ENCODE data around the gene SLC16A3.

Gene SLC16A3

DNA sequence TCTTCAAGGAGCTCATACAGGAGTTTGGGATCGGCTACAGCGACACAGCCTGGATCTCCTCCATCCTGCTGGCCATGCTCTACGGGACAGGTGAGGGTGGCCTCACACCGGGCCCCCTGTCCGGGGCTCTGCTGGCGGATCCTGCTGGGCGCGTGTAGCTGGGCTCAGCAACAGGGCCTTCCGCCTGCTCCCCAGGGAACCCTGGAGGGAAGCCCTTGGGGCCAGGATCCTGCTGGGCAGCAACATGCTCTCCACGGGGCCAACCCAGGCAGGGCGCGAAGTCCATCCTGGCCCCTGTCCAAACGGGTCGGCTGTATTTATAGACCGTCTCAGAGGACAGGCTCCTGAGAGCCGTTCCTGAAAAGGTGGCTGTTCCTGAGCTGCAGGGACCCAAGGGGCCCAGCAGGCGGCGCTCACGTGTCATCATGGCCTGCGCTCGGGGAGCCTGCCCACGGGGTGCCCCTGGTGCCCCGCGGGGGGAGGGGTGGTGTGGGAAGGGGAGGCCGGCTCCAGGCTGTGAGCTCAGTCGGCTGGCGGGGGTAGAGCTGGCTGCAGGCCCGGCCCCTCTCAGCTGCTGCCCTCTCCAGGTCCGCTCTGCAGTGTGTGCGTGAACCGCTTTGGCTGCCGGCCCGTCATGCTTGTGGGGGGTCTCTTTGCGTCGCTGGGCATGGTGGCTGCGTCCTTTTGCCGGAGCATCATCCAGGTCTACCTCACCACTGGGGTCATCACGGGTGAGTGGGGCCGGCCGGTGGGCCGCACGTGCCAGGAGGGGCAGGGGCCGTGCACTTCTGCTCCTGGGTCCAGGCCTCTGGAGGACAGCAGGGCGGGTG is 7.5 kb downstream of the SLC16A3 start:
- DNase-seq (ENCODE audit: low spot score): no peak

GRCh38 chr17:82237083-82237745 is 8.4 kb downstream of the SLC16A3 start:
- no peak for DNase-seq (ENCODE audit: low spot score)

GRCh38 chr17:82237746-82238471 is 9.1 kb downstream of the SLC16A3 start:
- no peak for DNase-seq (ENCODE audit: low spot score)

GRCh38 chr17:82238472-82239201 is 9.8 kb downstream of the SLC16A3 start:
- no peak for DNase-seq (ENCODE audit: low spot score)

DNA sequence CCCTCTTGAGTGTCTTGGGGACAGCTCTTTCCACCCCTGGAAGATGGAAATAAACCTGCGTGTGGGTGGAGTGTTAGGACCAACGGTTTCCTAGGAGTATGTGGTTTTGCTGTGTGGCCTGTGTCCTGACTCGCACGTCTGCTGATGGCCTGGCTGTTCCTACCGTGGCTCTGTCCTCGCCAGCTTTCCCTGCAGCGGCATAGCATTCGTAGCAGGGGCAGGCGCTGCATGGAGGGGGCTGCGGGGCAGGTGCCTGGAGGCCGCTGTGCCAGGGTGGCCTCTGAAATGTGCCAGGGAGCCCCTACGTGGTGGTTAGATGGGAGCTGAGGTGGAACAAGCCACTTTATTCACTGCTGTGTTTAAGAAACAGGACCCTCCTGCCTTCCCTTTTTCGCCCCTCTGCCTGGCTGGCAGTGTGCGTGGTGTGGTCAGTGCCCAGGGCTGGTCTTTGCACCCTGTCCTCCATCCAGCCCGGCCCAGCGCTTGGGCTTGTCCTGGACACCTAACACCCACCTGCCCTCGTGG is 10.6 kb downstream of the SLC16A3 start:
- DNase-seq (ENCODE audit: low spot score): no peak

GRCh38 chr17:82239926-82240505 is 11.2 kb downstream of the SLC16A3 start:
- DNase-seq (ENCODE audit: low spot score): no peak

DNA sequence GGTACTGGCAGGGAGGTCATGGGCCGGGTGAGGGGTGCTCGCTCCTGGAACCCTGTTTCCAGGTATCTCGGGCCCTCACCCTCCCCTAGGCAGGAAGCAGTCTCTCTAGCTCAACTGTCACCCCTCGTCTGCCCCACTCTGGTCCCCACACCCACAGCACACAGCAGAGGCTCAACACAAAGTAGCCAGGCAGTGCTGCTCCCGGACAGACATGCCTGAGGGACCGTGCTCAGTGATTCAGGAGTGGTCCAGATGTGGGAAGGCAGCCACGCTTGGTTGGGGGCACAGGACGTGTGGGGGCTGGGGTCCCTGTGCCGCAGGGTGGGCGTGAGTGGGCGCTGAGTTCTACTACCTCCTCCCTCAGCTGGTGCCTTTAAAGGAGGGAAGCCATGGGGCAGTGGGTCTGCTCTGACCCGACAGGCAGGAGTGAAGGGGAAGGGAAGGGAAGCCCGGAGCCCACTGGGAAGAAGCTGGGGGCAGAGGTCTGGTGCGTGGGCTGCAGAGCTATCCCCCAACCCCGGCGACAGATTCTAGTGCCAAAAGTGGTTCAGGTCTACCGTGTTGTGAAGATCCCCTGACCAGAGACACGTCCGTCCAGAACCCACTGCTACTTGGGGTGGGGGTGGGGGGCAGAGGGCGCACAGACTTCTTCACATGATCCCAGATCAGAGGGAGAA is 11.8 kb downstream of the SLC16A3 start:
- no peak for DNase-seq (ENCODE audit: low spot score)

GRCh38 chr17:82241183-82241925 is 12.5 kb downstream of the SLC16A3 start:
- DNase-seq (ENCODE audit: low spot score): peak; percentile 77

- DNase-seq (ENCODE audit: low spot score): no peak
Measured at GRCh38 chr17:82241926-82242697, 13.3 kb downstream of the SLC16A3 start.

DNA sequence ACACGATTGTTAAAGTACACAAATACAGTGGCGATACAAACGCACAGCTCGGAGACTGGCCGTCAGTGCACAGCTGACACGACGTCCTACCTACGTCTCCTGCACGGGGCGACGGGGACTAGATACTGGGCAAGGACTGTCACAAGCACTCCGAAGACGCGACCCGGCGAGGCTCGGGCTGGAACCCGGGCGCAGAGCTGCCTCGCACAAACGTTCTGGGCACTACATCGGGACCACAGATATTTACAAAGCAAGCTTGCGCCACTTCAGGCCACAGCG is 13.8 kb downstream of the SLC16A3 start:
- no peak for DNase-seq (ENCODE audit: low spot score)

DNA sequence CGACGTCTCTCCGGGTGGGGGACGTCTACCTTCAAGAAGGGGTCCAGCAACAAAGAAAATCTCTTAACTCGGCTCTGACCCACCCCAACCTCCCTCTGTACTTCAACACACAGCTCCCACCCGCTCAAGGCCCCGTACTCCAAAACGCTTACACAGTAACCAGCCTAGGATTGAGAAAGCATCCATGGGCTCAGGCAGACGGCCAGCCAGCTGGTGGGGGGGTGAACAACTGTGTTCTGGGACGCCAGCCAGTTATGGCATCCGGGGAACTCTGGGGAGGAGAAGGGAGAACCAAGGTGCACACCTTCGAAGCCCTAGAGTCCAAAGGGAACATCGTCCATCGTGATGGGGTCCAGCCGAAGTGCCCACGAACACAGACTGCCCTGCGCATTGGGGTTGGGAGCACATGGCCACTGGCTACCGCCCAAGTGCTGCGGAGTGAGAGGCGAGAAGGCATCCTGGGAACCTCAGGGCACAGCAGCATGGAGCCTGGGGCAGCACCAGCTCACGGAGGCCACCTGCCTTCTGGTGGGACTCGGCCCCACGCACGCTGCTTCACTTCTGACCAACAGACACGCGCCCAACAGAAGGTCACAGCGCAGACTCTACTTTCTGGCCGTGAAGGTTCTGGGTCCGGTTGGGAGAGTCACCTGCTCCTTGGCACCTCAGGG is 14.3 kb downstream of the SLC16A3 start:
- DNase-seq (ENCODE audit: low spot score): peak; percentile 81

DNA sequence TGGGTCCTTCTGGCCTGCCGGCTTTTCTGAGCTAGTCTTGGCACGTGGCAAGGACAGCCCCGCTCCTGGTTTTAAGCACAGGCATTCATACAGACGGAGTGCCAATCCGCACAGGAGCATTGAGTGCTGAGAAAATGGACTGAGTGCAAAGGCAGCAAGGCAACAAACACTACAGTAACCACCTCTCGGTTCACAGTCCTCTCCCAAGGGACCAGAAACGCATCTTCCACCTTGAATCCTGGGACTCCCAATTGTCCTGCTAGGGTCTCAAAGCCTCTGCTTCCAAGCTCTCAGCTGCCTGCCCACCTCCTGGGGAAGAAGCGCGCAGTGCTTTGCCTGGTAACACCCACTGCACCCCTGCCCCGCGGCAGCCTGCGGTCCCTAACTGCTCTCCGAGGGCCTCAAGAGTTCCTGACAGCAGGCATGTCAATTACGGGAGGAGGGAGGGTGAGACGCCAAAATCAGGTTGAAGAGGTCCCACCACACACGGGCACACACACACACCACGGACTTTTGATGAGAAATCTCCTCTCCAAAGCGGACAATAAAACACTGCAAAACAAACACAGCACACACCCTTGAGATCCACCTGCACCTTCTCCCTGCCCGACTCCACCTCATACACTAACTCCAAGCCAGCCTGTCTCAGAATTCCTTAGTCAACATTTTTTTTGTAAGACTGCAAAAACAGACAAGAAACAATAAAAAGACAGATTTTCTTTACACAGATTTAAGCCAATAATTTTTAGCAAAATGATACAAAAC is 15.0 kb downstream of the SLC16A3 start:
- DNase-seq (ENCODE audit: low spot score): no peak

- DNase-seq (ENCODE audit: low spot score): no peak
Measured at GRCh38 chr17:82244413-82245133, 15.7 kb downstream of the SLC16A3 start.

DNA sequence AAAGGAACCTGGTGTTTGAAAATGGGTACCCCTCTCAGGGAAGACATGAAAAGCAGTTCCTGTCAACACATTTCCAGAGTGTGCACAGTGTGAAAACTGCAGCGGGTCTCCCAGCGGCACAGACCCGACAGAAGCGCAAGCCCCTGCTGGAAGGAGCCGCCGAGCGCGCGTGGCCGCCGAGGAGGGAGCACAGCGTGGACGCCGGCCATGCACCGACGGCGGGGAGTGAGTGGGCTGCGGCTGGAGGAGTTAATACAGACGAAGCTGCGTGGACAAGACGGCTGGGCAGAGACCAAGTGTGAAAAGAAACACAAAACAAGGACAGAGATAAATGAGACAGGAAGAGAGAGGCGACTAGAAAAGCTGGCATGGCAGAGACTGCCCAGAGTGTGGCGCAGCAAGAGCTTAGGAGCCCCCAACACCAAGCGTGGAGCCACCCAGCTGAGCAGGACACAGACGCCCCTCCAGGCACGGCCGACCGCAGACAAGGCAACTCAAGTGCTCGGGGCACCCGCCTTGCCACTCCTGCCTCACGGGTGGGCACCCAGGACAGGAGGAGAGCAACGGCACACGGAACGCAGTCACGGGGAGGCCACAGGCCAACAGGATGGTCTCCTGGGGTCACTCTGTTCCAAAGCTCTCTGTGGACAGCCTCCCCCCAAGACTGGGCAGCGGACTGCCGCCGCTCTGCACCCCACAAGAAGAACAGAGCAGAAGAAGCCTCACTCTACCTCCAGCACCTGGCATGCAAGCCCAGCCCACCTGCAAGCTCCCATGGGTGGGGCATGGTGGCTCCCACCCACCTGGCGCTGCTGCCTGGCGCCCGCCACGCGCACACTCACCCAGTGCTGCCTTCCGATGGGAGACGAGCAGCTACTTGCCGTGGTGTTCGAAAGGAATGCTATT is 16.5 kb downstream of the SLC16A3 start:
- no peak for DNase-seq (ENCODE audit: low spot score)

GRCh38 chr17:82246040-82246364 is 17.2 kb downstream of the SLC16A3 start:
- DNase-seq (ENCODE audit: low spot score): no peak

DNA sequence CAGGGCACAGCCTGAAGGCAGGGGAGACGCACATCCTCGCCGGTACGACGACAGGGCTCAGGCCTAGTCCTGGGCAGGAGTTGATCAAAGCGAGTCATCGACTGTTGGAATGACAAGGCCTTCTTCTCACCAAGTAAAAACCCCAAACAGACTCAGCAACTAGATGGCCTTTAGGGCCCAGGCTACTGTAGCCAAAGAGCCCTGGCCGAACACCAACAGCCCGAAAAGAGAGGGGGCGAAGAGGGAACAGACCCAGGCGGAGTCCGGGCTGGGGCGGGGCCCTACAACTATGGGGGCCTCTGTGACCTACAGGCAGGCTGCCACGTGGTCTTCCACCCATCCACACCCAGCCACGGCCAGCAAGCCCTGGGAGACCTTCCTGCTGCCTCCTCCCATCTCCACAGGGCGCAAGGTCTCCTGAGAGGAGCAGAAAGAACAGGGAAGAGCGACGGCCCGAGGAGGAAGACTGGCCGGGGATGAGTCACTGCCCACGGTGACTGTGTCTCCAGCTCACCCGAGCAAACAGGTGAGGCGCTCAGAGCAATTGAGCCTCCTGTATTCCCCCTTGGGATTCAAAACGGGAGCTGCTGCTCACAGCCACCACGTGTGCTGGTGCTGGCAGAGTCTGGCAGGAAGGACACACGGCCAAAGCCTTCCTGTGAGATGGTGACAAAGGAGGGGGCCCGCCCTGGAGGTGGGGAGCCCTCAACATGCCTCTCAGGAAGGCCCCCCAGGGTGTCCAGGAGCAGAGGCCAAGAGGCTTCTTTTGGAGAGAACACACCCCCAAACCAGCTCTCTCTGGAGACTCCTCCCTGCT is 17.7 kb downstream of the SLC16A3 start:
- no peak for DNase-seq (ENCODE audit: low spot score)
